AG09319 (cell line): ENCODE data around the gene SEPTIN6.
"Not testable (repeated sequence)": the region's sequence is repeated elsewhere in the genome, so short reads cannot be mapped to it uniquely, and the experiment has no call there.

ENCODE experiments used
- DNase-seq: peaks from one replicate; pipeline ENCODE4 v3.0.0-alpha.2; 2010; ENCODE audit warnings: low read depth; ENCODE audit errors: extremely low read depth
- CTCF ChIP-seq: IDR thresholded peaks from 2 replicates; pipeline ENCODE4 v1.5.1; 2011; ENCODE audit warnings: low read depth, mild to moderate bottlenecking, inconsistent platforms, low read length, moderate library complexity

The SEPTIN6 gene

GRCh38 chrX:119690921-119691716, 1.8 kb downstream of the SEPTIN6 start:
- TF ChIP-seq CTCF, result no peak

GRCh38 chrX:119688911-119689321, 4.1 kb downstream of the SEPTIN6 start:
- DNase-seq, result no peak
- TF ChIP-seq CTCF, result no peak

More at GRCh38 chrX:119690921-119691716, 1.8 kb downstream of the SEPTIN6 start:
- no peak for DNase-seq

GRCh38 chrX:119687661-119688413, 5.1 kb downstream of the SEPTIN6 start:
- TF ChIP-seq CTCF, result no peak
- DNase-seq, result no peak

- TF ChIP-seq CTCF, result no peak
- DNase-seq, result no peak
These were observed 6.8 kb downstream of the SEPTIN6 start for GRCh38 chrX:119686087-119686691.

GRCh38 chrX:119685225-119686066, 7.5 kb downstream of the SEPTIN6 start:
- TF ChIP-seq CTCF, result no peak
- DNase-seq, result no peak

- DNase-seq, result no peak
- TF ChIP-seq CTCF, result no peak
These were observed 8.1 kb downstream of the SEPTIN6 start for GRCh38 chrX:119684916-119685224.

- DNase-seq, result not testable (repeated sequence)
These were observed 8.7 kb downstream of the SEPTIN6 start for GRCh38 chrX:119684312-119684711.
